ENCODE data around the gene PSMB2.

Gene PSMB2

DNA sequence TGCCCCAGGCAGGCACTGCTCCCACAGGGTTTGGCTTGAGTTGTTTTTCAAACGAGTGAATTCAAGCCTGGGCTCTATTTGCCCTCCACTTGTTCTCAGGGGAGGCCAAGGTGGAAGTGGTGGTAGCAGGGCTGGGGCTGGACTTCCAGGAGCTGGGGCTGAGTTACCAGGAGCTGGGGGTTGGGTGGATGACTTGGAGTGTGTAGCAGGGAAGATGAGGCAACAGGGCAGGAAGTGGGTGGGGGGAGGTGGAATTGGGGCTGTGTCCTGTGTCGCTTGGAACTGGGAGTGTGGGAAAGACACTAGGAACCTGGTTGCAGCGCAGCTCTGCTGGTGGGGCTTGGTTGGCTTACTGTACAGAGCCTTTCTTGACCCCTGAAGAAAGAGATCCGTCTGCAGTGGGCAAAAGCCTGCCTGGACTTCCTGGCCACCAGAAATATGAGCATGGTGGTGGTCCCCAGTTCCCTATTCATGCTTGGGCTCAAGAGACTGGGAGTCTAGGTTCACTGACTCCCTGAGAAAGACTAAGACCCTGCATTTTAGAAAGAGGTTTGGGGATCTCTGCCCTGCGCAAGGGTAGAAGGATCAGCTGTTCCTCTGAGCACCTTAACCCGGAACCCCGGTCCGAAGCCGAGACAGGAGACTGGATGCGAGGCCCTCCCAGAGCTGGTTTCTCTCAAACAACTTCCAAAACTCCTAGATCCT, 65.1 kb downstream of the PSMB2 start:
- no peaks in the 10 kb centered on the region for H3K36me3 ChIP-seq (ENCODE audit: insufficient read depth, low read depth, low read length)
- no peak overlapping the region for H3K4me3 ChIP-seq (ENCODE audit: low read length)
- H3K9me3 ChIP-seq (ENCODE audit: insufficient read depth, low read depth, low read length), result no peaks in the 10 kb centered on the region; the same call in 1 of the 2 replicates
- H3K4me1 ChIP-seq (ENCODE audit: insufficient read depth, low read length), result 0 out of 2 replicates have a peak, but pooled peaks cover 12% of the 10 kb centered on the region
- peaks cover 86% of the 10 kb centered on the region for H3K27me3 ChIP-seq (ENCODE audit: insufficient read depth, low read length)
- H3K9ac ChIP-seq (ENCODE audit: low read depth, low read length), result no peak overlapping the region
- H3K27ac ChIP-seq (ENCODE audit: low read length), result no peak overlapping the region

DNA sequence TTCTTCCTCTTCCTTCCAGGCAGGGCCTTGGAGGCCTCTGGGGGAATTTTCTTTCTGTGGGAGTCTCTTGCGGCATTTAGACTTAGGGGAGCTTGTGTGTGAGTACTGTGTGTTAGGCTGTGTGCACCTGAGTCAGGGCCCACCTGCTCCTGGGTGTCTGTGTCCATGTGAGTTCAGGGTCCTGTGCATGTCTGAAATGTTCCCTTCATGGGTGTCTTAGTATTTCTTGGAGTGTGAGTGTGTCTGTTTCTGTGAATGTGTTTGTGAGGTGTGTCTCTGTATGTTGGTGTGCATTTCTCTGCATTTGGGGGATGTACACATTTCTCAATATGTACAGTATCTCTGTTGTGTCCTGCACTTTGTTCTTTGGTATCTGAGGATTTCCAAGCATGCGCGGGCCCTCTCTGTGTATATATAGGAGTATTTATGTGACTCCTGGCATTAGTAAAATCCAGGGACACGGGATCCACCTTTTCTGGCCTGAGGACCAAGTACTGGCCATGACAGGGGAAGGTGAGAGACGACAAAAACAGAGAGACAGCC, 65.8 kb downstream of the PSMB2 start:
- Histone ChIP-seq H3K27me3 (ENCODE audit: insufficient read depth, low read length) (peaks cover 93% of the 10 kb centered on the region), H3K36me3 (ENCODE audit: insufficient read depth, low read depth, low read length) (no peaks in the 10 kb centered on the region), H3K4me1 (ENCODE audit: insufficient read depth, low read length) (0 out of 2 replicates have a peak, but pooled peaks cover 12% of the 10 kb centered on the region), H3K9me3 (ENCODE audit: insufficient read depth, low read depth, low read length) (no peaks in the 10 kb centered on the region; the same call in 1 of the 2 replicates), H3K4me3 (ENCODE audit: low read length) (no peak overlapping the region), H3K27ac (ENCODE audit: low read length) (no peak overlapping the region), H3K9ac (ENCODE audit: low read depth, low read length) (no peak overlapping the region)

DNA sequence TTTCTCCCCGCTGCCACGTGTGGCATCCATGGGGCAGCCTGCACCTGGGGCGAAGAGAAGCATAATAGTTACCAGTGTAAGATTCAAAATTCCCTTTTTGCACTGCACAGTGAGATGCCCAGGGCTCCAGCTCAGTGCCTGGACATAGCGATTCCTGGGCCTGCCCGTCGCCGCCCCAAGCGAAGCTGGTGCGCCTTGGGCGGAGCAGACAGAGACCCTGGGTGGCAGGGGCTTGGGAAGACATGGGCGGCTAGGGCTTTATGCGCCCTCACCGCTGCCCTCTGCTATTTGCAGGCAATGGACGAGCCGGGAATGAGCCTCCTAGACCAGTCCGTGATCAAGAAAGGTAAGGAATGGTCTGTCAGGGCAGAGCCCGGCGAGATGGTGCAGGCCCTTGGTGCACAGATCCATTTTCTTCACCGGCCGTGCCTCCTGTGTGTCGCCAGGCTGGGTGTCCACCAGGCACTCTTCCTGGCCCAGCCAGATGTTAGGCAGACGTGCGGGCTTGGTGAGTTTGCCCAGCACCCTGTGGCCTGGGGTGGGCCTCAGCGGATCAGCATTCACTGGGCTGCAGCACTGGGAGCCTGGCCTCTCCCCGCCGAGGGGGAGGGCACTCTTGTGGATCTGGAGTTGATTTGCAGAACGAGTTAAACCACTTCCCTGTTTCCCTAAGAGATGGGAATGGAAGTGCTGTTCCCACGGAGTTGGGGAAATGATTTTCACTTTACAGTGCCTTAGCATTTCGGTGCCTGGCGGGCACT, 66.5 kb downstream of the PSMB2 start:
- Histone ChIP-seq H3K4me3 (ENCODE audit: low read length) (no peak overlapping the region), H3K4me1 (ENCODE audit: insufficient read depth, low read length) (0 out of 2 replicates have a peak, but pooled peaks cover 12% of the 10 kb centered on the region), H3K27ac (ENCODE audit: low read length) (no peak overlapping the region)

DNA sequence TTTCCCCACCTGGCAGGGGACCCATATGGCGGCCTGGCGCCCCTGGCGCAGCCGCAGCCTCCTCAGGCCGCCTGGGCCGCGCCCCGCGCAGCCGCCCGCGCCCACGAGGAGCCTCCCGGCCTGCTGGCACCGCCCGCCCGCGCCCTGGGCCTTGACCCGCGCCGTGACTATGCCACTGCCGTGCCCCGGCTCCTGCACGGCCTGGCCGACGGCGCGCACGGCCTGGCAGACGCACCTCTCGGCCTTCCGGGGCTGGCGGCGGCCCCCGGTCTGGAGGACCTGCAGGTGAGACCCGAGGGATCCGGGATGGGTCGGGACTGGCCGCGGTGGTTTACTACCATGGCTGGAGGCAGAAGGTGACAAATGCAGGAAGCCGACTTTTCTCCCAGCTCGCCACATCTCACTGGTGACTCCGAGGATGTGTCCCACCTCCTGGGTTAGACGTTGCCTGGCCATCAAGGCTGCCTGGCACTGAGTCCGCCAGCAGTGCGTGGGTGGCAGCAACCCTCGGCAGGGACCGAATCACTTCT, 67.1 kb downstream of the PSMB2 start:
- H3K4me3 ChIP-seq (ENCODE audit: low read length), result no peak overlapping the region
- H3K9ac ChIP-seq (ENCODE audit: low read depth, low read length), result no peak overlapping the region
- H3K4me1 ChIP-seq (ENCODE audit: insufficient read depth, low read length), result 0 out of 2 replicates have a peak, but pooled peaks cover 12% of the 10 kb centered on the region
- no peaks in the 10 kb centered on the region; the same call in 1 of the 2 replicates for H3K9me3 ChIP-seq (ENCODE audit: insufficient read depth, low read depth, low read length)
- H3K36me3 ChIP-seq (ENCODE audit: insufficient read depth, low read depth, low read length), result no peaks in the 10 kb centered on the region
- peaks cover 100% of the 10 kb centered on the region for H3K27me3 ChIP-seq (ENCODE audit: insufficient read depth, low read length)
- H3K27ac ChIP-seq (ENCODE audit: low read length), result no peak overlapping the region

More for the DNA sequence above, 66.5 kb downstream of the PSMB2 start:
- no peaks in the 10 kb centered on the region; the same call in 1 of the 2 replicates for H3K9me3 ChIP-seq (ENCODE audit: insufficient read depth, low read depth, low read length)
- no peak overlapping the region for H3K9ac ChIP-seq (ENCODE audit: low read depth, low read length)
- H3K27me3 ChIP-seq (ENCODE audit: insufficient read depth, low read length), result peaks cover 100% of the 10 kb centered on the region
- no peaks in the 10 kb centered on the region for H3K36me3 ChIP-seq (ENCODE audit: insufficient read depth, low read depth, low read length)

DNA sequence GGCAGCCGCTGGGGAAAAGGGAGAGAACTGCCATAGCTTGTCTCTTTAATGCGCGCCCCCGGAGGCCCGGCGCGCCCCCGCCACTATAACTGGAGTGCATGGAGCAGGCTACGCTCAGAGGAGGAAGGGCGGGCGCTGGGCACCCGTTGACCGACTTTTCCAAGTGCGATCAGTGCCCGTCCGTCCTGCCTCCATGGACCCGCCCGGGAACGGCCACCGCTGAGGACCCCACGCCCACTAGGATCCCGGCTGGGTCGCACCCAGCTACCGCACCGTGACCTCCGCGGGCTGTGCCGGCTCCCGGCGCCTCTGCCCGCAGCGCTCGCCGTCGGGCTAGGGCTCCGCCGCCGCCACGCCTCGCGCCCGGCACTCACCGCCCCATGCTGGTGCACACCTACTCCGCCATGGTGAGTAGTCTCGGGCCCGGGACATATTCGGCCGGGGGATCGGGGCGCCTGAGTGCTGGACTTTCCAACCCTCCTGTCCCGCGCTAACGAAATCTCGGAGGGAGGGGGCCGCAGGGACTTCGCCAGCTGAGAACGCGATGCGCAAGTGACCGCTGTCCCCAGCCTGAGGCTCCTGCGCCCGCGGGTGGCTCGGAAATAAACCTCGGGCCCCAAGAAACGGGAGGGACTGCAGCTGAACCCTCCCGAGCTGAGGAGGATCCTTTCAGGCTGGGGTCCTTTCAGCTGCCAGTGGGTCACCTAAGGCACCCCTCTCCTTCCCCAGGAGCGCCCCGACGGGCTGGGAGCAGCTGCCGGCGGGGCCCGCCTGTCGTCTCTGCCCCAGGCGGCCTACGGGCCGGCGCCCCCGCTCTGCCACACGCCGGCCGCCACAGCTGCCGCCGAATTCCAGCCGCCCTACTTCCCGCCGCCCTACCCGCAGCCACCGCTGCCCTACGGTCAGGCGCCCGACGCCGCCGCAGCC, 67.9 kb downstream of the PSMB2 start, which contains the start of gene TFAP2E:
Gene TFAP2E (plus strand): TSS at position 117 of the 927 bp plus-strand sequence. CDS start 264 bp downstream, at position 381.
- H3K36me3 ChIP-seq (ENCODE audit: insufficient read depth, low read depth, low read length), result no peaks in the 10 kb centered on the region
- no peak within 1 kb of the TSS for H3K9ac ChIP-seq (ENCODE audit: low read depth, low read length)
- peaks cover 98% of the 10 kb centered on the region for H3K27me3 ChIP-seq (ENCODE audit: insufficient read depth, low read length)
- H3K27ac ChIP-seq (ENCODE audit: low read length), result no peak within 1 kb of the TSS
- no peaks in the 10 kb centered on the region; the same call in 1 of the 2 replicates for H3K9me3 ChIP-seq (ENCODE audit: insufficient read depth, low read depth, low read length)
- H3K4me3 ChIP-seq (ENCODE audit: low read length), result peak within 1 kb of the TSS; percentile 59
- 0 out of 2 replicates have a peak, but pooled peaks cover 12% of the 10 kb centered on the region for H3K4me1 ChIP-seq (ENCODE audit: insufficient read depth, low read length)

DNA sequence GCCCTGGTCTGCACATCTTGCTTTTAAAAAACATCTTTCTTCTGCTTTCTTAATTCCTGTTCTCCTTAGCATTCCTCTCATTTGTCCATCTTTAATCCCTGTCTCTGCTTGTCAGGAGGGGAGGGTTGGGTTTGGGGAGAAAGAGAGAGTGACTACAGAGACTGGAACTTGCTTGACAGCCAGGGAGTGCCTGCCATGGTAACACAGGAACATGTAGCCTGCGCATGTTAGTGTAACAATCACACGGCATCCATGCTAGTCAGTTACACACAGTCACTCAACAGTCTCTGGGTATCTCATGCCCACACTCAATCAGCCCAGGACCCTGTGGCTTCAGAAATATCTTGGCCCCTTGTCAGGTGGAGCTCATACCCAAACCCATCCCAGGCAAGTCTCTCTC, 69.0 kb downstream of the PSMB2 start:
- Histone ChIP-seq H3K4me1 (ENCODE audit: insufficient read depth, low read length) (0 out of 2 replicates have a peak, but pooled peaks cover 9% of the 10 kb centered on the region), H3K27ac (ENCODE audit: low read length) (no peak overlapping the region), H3K4me3 (ENCODE audit: low read length) (no peak overlapping the region), H3K27me3 (ENCODE audit: insufficient read depth, low read length) (peaks cover 95% of the 10 kb centered on the region), H3K9me3 (ENCODE audit: insufficient read depth, low read depth, low read length) (no peaks in the 10 kb centered on the region; the same call in 1 of the 2 replicates), H3K9ac (ENCODE audit: low read depth, low read length) (no peak overlapping the region), H3K36me3 (ENCODE audit: insufficient read depth, low read depth, low read length) (no peaks in the 10 kb centered on the region)

DNA sequence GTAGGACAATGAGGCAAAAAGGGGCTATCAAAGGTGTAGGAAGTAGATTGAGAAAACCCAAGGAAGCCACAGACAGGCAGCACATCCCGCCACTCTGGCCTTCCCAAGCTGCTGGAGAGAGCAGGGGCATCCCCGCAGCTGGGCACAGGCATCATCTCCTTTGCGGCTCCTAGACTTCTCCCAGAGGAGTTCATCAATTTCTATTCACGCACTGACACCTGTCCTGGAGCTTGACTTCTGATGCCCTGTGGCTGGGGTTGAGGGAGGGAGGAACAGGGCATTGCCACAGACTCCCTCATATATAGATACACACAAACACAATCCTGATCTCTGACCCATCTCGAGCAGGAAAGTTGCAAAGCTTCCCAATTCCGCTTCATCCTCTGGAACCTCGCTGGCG, 70.1 kb downstream of the PSMB2 start:
- H3K9ac ChIP-seq (ENCODE audit: low read depth, low read length), result no peak overlapping the region
- no peak overlapping the region for H3K27ac ChIP-seq (ENCODE audit: low read length)
- no peaks in the 10 kb centered on the region; the same call in 1 of the 2 replicates for H3K9me3 ChIP-seq (ENCODE audit: insufficient read depth, low read depth, low read length)
- 0 out of 2 replicates have a peak, but pooled peaks cover 7% of the 10 kb centered on the region for H3K4me1 ChIP-seq (ENCODE audit: insufficient read depth, low read length)
- peaks cover 2% of the 10 kb centered on the region; the same call in 1 of the 2 replicates for H3K36me3 ChIP-seq (ENCODE audit: insufficient read depth, low read depth, low read length)
- H3K4me3 ChIP-seq (ENCODE audit: low read length), result no peak overlapping the region
- peaks cover 85% of the 10 kb centered on the region for H3K27me3 ChIP-seq (ENCODE audit: insufficient read depth, low read length)

DNA sequence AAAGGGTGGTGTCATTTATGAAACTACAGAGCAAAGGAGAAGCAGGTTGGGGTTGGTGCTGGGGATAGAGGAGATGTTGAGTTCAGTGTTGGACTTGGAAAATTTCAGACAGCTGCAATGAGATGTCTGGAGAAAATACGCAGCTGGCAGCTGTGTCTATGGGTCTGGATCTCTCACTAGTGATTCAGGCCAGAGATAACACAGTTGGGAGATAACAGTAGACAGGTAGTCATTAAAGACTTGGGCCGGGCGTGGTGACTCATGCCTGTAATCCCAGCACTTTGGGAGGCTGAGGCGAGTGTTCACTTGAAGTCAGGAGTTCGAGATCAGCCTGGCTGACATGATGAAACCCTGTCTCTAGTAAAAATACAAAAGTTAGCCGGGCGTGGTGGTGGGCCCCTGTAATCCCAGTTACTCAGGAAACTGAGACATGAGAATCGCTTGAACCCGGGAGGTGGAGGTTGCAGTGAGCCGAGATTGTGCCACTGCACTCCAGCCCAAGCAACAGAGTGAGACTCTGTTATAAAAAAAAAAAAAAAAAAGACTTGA, 70.7 kb downstream of the PSMB2 start:
- no peak overlapping the region for H3K9ac ChIP-seq (ENCODE audit: low read depth, low read length)
- no peak overlapping the region for H3K27ac ChIP-seq (ENCODE audit: low read length)
- H3K4me3 ChIP-seq (ENCODE audit: low read length), result no peak overlapping the region
- H3K36me3 ChIP-seq (ENCODE audit: insufficient read depth, low read depth, low read length), result peaks cover 6% of the 10 kb centered on the region; the same call in 1 of the 2 replicates
- H3K27me3 ChIP-seq (ENCODE audit: insufficient read depth, low read length), result peaks cover 79% of the 10 kb centered on the region
- H3K4me1 ChIP-seq (ENCODE audit: insufficient read depth, low read length), result 0 out of 2 replicates have a peak, but pooled peaks cover 4% of the 10 kb centered on the region
- H3K9me3 ChIP-seq (ENCODE audit: insufficient read depth, low read depth, low read length), result no peaks in the 10 kb centered on the region; the same call in 1 of the 2 replicates

DNA sequence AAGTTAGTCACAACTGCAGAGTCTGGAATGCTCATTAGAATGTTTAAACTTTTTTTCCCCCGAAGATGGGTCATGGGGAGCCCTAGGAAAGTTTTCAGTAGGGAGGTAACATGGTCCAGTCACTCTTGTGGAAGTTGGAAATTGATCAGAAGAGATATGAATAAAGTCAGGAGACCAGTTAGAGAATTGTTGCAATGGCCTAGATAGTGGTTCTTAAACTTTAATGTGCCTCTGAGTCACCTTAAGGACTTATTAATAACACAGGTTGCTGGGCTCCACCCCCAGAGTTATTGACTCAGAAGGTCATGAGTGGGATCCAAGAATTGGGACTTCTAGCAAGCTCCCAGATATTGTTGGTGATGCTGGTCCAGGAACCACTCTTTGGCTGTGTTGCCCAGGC, 71.4 kb downstream of the PSMB2 start:
- Histone ChIP-seq H3K36me3 (ENCODE audit: insufficient read depth, low read depth, low read length) (peaks cover 9% of the 10 kb centered on the region), H3K27me3 (ENCODE audit: insufficient read depth, low read length) (peaks cover 72% of the 10 kb centered on the region), H3K9ac (ENCODE audit: low read depth, low read length) (no peak overlapping the region), H3K4me3 (ENCODE audit: low read length) (no peak overlapping the region), H3K4me1 (ENCODE audit: insufficient read depth, low read length) (0 out of 2 replicates have a peak, but pooled peaks cover 4% of the 10 kb centered on the region), H3K9me3 (ENCODE audit: insufficient read depth, low read depth, low read length) (no peaks in the 10 kb centered on the region; the same call in 1 of the 2 replicates), H3K27ac (ENCODE audit: low read length) (no peak overlapping the region)

DNA sequence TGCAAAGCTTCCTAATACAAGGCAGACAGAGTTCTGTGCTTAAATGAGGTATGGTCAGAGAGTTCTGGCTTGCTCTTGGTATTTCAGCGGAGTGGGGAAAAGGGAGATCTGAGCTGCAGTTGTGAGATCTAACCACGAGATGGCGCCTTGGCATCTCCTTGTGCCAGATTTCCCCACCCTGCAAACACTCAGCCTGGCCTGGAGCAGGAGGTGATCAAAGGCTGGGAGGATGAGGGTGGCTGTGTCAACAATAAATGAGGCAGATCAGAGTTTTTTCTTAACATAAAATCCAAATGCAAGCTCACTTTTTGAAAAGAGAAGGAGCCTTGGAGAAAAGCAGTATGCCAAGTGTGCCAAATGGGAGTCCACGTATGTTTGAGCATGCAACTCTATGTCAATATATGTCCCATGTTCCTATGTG, 72.3 kb downstream of the PSMB2 start:
- H3K27me3 ChIP-seq (ENCODE audit: insufficient read depth, low read length), result peaks cover 62% of the 10 kb centered on the region
- H3K27ac ChIP-seq (ENCODE audit: low read length), result no peak overlapping the region
- H3K36me3 ChIP-seq (ENCODE audit: insufficient read depth, low read depth, low read length), result peaks cover 16% of the 10 kb centered on the region
- no peak overlapping the region for H3K4me3 ChIP-seq (ENCODE audit: low read length)
- 0 out of 2 replicates have a peak, but pooled peaks cover 4% of the 10 kb centered on the region for H3K4me1 ChIP-seq (ENCODE audit: insufficient read depth, low read length)
- no peak overlapping the region for H3K9ac ChIP-seq (ENCODE audit: low read depth, low read length)
- no peaks in the 10 kb centered on the region for H3K9me3 ChIP-seq (ENCODE audit: insufficient read depth, low read depth, low read length)

All from iPS-20b (cell line).